HG03457 (cell line): Measurements from ENCODE around the gene EIF4E.
"Not testable (repeated sequence)": the region's sequence is repeated elsewhere in the genome, so short reads cannot be mapped to it uniquely, and the experiment has no call there.

Source experiments
- ATAC-seq: cut with Tn5 transposase; IDR thresholded peaks from one replicate; pipeline ENCODE4 v1.9.1; 2021; ENCODE audit warnings: moderate number of reproducible peaks; ENCODE audit not compliant: unreplicated experiment

Gene EIF4E

GRCh38 chr4:98934851-98935250 lies 5.9 kb upstream of the EIF4E start:
- not testable (repeated sequence) for ATAC-seq

- ATAC-seq: no peak
These were observed 3.6 kb upstream of the EIF4E start for GRCh38 chr4:98932539-98932938.

DNA sequence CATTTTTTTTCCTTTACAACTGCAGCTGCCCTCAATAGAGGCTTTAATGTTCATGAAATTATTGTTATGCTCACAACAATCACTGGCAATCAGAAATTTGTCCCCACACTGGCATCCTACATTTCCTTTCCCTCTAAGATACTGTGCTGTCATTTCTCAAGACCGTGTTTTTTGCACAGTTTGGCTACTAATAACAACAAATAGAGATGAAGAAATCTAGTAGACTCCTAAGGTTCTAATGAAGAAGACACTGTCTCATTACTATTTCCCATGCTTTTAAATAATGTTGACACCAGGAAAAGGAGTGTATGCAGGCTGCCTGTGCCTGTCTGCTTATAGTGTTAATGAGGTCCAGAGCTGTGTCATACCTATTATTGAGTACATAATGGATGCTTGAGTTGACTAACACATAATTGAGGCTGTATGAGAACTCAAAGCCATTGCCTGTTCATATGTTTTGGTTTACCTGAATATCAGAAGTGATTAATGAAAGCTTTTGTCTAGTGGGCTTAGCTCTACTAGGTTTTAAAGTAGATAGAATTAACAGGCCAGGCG lies 1.5 kb upstream of the EIF4E start:
- ATAC-seq: no peak

DNA sequence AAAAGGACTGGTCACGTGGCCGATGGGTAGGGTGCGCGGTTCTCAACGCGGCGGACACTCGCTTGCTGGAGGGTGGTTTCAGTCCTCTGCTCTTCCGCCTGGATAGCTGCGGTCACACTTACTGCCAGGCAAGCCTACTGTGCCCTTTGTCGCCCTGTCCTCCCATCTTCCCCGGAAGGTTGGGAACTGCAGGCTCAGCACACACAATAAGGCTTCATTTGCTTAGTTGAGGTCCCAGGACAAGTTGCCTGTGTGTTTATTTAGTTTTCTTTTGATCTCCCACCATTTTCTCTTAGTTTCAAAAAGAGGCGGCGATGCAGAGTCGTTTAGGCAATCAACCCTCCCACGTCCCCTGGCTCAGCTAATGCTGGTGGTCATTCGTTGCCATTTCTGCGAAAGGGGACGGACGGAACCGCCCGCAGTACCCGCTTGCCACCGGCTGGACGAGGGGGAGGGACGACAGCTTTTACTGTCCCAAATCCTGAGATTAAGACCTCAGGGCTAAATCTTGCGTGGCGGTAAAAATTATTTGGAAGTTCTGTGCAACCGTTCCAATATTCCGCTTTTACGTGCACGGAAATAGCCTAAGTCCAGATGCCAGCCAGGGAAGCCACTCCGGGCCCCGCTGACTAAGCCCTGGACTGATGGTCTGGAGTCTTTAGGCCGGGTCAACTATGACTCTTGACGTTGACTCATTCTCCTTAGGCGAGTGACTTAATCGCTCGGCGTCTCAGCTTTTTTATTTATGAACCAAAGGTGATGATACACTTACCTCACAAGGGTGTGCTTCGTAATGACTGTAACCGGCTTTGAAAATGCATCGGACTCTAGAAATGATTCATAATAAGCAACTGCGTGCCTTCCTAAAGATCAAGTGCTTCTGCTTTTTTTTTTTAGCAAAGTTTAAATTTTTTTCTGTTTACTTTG lies 671 bp upstream of the EIF4E start:
- ATAC-seq: peak; percentile 42

- ATAC-seq: peak; percentile 33
These were observed 815 bp downstream of the EIF4E start for GRCh38 chr4:98928131-98928504.

DNA sequence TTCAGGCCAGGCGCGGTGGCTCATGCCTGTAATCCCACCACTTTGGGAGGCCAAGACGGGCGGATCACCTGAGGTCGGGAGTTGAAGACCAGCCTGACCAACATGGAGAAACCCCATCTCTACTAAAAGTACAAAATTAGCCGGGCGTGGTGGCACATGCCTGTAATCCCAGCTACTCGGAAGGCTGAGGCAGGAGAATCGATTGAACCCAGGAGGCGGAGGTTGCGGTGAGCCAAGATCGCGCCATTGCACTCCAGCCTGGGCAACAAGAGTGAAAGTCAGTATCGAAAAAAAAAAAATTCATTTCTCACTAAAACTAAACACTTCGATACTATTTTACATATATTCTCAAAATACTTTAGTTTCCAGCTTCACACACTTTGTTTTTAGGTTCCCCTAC lies 2.7 kb downstream of the EIF4E start:
- ATAC-seq: not testable (repeated sequence)

DNA sequence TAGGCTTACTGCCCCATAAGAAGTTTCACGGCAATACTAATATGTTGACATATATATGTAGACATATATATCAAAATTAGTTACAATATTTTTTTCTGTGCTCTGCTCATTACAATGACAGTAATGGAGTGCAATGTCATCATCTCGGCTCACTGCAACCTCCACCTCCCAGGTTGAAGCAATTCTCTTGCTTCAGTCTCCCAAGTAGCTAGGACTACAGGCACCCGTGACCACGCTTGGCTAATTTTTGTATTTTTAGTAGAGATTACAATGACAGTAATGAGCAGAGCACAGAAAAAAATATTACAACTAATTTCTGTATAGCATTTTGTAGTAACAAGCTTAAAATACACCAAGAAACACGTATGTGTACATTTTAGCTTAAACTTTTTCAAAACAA lies 7.6 kb downstream of the EIF4E start:
- ATAC-seq: no peak

DNA sequence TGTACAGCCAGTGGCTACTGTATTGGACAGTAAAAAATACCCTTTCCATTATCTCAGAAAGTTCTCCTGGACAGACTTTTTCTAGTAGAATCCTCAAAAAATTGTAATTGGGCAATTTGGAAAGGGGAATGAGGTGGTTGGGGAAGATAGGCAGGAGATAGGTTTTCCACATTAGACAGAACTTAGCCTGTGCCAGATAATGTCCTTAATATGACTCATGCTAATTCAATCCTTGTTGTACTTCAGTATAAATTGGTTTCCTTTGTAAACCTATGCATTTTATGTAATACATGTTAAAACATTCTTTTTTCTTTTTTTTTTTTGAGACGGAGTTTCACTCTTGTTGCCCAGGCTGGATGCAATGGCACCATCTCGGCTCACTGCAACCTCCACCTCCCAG lies 8.9 kb downstream of the EIF4E start:
- no peak for ATAC-seq

DNA sequence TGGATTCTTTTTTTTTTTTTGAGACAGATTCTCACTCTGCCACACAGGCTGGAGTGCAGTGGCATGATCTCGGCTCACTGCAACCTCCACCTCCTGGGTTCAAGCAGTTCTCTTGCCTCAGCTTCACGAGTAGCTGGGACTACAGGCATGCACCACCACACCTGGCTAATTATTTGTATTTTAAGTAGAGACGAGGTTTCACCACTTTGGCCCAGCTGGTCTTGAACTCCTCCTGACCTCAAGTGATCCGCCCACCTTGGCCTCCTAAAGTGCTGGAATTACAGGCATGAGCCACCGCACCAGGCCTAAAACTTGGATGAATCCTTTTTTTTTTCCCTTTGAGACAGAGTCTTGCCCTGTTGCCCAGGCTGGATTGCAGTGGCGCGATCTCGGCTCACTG lies 18.2 kb downstream of the EIF4E start:
- not testable (repeated sequence) for ATAC-seq

- ATAC-seq: no peak
These were observed 19.1 kb downstream of the EIF4E start for GRCh38 chr4:98909646-98910401.

GRCh38 chr4:98908703-98909262 lies 20.1 kb downstream of the EIF4E start:
- no peak for ATAC-seq

DNA sequence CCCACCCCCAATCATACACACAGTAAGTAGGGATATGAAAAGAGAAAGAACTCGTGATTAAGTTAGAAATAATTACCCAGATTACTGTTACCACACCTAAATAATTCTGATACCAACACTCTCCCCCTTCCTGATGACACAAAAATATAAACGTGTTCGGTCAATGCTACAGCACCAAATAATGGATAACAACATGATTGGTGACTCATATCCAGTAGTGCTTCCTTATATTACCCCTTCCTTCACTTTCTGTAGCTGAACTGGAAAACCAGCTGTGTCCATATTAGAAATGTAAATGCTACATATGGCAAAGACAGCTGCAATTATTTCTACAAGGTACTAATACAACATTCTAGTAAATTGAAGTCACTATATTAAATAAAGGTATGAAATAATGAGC lies 20.8 kb downstream of the EIF4E start:
- ATAC-seq: no peak

- no peak for ATAC-seq
These were observed 23.1 kb downstream of the EIF4E start for GRCh38 chr4:98905839-98906238.

GRCh38 chr4:98905297-98905696 lies 23.6 kb downstream of the EIF4E start:
- ATAC-seq: no peak

DNA sequence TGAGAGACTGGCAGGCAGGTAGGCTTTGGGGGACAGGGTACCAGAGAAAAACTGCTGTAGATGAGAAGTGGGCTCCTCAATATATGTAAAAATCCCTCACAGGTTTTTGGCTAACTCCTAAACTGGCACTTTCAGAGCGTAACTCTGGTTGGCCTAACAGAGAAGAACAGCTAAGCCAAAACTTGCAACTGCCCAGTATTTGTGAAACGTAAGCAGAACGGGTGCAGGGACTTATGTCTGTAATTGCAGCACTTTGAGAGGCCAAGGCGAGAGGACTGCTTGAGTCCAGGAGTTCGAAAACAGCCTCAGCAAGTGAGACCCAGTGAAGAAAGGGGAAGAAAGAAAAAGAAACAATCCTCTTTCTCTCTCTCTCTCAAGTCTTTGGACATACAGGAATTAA lies 25.0 kb downstream of the EIF4E start:
- ATAC-seq: no peak

DNA sequence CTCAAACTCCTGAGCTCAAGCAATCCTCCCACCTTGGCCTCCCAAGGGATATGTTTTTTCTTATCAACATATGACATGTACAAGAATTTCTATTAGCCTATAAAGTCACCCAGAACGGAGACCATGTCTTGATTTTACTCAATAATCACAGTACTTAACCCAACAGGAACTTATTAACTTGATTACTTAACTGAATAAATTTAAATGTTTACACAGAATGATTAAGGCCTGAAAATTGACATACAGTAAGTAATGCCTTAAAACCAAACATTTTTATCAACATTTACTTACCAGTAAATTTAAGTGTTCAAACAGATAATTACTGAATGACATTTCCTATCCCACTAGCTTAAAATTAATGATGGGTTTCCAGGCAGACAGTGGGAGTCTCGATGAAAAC lies 25.4 kb downstream of the EIF4E start:
- no peak for ATAC-seq

GRCh38 chr4:98899277-98899676 lies 29.7 kb downstream of the EIF4E start:
- no peak for ATAC-seq

DNA sequence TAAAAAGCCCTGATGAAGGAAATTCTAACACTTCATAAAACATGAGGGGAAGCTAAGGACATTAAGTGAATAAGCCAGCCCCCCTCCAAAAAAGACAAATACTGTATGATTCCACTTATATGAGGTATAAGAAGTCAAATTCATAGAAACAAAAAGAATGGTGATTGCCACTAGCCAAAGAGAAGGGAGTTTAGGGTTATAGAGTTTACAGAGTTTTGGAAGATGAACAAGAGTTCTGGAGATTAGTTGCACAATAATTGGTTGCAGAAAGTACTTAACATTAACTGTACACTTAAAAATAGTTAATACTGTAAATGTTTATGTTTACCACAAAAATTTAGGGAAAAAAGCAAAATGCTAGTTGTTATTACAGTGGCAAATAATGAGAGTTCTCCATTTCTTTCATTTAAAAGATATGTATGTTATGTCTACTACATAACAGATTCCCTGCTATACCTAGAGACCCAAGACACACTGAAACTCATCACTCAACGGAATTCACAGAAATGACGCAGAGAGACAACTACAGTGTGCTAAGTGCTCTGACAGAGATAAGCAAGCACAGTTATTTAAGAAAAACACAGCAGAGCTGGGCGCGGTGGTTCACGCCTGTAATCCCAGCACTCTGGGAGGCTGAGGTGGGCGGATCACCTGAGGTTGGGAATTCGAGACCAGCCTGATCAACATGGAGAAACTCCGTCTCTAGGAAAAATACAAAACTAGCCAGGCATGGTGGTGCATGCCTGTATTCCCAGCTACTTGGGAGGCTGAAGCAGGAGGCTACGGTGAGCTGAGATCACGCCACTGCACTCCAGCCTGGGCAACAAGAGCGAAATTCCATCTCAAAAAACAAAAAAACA lies 37.2 kb downstream of the EIF4E start:
- no peak for ATAC-seq

GRCh38 chr4:98890702-98891455 lies 38.1 kb downstream of the EIF4E start:
- ATAC-seq: no peak

- ATAC-seq: no peak
These were observed 41.8 kb downstream of the EIF4E start for GRCh38 chr4:98887145-98887544.
